GM12891 (cell line): Measurements from ENCODE around the gene MORN3.
"Not testable (repeated sequence)": the region's sequence is repeated elsewhere in the genome, so short reads cannot be mapped to it uniquely, and the experiment has no call there.

Source experiments
- DNase-seq: peaks from one replicate; pipeline ENCODE4 v3.0.0; 2011; ENCODE audit warnings: low spot score; ENCODE audit not compliant: insufficient read length
- FAIRE-seq: peaks from 2 replicates; lab custom pipeline; 2011; peaks lifted over from hg19 to GRCh38; lab: Jason Lieb, UNC
- PAX5 ChIP-seq: IDR thresholded peaks from 2 replicates; pipeline ENCODE4 v1.6.1; 2011; ENCODE audit warnings: low read length, moderate library complexity, mild to moderate bottlenecking; ENCODE audit not compliant: insufficient read depth, severe bottlenecking
- POLR2A ChIP-seq: IDR thresholded peaks from 2 replicates; pipeline ENCODE4 v1.6.1; 2011; ENCODE audit warnings: low read depth, low read length, control low read depth
- POLR2AphosphoS5 ChIP-seq: IDR thresholded peaks from 2 replicates; pipeline ENCODE4 v1.6.1; 2011; ENCODE audit warnings: low read depth, low read length, control low read depth
- POU2F2 ChIP-seq: IDR thresholded peaks from 2 replicates; pipeline ENCODE4 v1.6.1; 2011; ENCODE audit warnings: low read depth, mild to moderate bottlenecking, control low read depth, low read length, moderate library complexity
- SPI1 ChIP-seq: IDR thresholded peaks from 2 replicates; pipeline ENCODE4 v1.6.1; 2011; ENCODE audit warnings: low read depth, low read length, control low read depth
- TAF1 ChIP-seq: IDR thresholded peaks from 2 replicates; pipeline ENCODE4 v1.6.1; 2011; ENCODE audit warnings: low read depth, low read length, control low read depth

Gene MORN3

DNA sequence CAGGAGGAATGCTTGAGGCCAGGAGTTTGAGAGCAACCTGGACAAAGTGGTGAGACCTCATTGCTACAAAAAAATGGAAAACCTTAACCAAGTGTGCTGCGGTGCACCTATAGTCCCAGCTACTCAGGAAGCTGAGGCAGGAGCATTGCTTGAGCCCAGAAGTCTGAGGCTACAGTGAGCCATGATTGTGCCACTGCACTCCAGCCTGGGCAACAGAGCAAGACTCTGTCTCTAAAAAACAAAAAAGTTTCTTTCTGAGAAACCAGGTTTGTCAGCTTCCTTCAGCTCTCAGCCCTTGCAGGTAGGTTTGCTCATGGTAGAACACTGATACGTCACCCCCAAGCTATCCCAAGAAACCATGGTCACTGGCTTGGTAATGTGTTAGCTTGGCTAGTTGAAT lies 20.0 kb upstream of the MORN3 start:
- DNase-seq (no peak), FAIRE-seq (no peak)
- TF ChIP-seq PAX5 (no peak), SPI1 (no peak), POLR2AphosphoS5 (no peak), TAF1 (no peak), POU2F2 (no peak), POLR2A (no peak)

DNA sequence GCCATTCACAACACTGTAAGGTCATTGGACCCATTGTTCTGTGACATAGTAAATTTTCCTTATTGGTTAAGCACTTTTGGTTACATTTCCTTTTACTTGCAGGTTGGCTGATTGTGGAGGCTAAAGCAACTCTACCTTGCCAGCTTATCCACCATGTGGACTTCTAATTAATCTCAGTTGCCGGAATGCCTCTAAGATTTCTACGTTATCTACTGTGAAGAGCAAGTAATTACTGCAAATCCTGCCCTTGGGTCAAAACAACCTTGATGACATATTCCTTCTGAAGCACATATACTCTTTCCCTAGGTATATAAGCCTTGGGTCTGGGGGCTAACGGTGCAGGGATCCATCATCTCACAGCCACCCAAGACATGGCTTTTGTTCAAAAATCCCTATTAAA lies 19.5 kb upstream of the MORN3 start:
- DNase-seq = no peak
- no peak for FAIRE-seq
- TF ChIP-seq POLR2A (no peak), POU2F2 (no peak), SPI1 (no peak), PAX5 (no peak), TAF1 (no peak)

DNA sequence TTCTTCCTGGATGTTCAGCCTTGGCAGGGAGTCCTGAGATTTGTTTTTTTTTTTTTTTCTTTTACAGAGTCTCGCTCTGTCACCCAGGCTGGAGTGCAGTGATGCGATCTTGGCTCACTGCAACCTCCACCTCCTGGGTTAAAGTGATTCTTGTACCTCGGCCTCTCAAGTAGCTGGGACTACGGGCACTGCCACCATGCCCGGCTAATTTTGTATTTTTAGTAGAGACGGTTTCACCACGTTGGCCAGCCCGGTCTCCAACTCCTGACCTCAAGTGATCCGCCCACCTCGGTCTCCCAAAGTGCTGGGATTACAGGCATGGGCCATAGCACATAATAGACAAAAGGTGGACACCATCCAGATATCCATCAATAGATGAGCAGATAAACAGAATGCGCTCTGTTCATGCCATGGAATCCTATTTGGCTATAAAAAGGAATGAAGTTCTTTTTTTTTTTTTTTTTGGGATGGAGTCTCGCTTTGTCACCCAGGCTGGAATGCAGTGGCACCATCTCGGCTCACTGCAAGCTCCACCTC lies 10.3 kb upstream of the MORN3 start:
- FAIRE-seq, DNase-seq: not testable (repeated sequence)

DNA sequence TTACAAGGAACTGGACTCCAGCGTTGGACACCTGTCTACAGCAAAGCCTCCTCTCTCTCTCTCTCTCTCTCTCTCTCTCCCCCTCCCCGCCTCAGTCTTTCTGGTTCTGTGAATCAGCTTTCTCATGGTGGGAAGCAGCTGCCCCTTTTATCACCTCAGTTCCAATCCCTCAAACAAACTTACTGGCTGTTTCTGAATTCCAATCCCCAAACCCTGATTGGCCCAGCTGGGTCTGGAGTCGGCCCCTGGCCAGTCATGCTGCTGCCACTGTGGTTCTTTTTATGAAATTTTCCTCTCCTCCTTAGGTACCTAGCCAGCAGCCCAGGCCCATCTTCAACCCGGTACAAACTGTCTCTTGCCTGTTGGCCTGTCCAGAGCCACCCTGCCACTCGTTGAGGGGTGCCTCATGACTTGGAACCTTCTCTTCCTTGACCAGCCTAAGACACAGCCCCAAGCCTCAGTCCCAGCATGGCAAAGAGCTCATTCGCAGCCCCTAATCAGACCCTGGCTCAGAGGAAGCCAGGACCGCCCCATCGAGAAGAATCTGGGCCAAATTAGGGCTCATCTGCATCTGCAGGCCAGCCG lies 9.4 kb upstream of the MORN3 start:
- DNase-seq (no peak), FAIRE-seq (no peak)
- TF ChIP-seq TAF1 = no peak
- TF ChIP-seq POLR2A = no peak
- TF ChIP-seq POU2F2 = no peak
- TF ChIP-seq PAX5 = no peak
- no peak for TF ChIP-seq POLR2AphosphoS5
- TF ChIP-seq SPI1 = no peak

DNA sequence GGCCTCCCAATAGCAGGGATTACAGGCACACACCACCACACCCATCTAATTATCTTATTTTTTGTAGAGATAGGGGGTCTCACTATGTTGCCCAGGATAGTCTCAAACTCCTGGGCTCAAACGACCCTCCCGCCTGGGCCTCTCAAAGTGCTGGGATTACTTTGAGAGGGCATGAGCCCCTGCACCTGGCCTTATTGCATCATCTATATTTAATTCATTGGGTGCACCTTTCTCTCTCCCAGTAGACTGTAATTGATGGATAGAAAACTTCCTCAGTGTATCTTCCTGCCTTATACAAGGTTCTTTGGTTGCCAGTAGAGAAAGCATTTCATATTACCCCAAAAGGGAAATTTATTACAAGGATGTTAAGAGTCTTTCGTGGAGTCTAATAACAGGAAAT lies 8.9 kb upstream of the MORN3 start:
- DNase-seq = no peak
- FAIRE-seq = no peak
- TF ChIP-seq SPI1 = no peak
- TF ChIP-seq TAF1 = no peak
- no peak for TF ChIP-seq PAX5
- TF ChIP-seq POLR2A = no peak
- no peak for TF ChIP-seq POU2F2
- TF ChIP-seq POLR2AphosphoS5 = no peak

DNA sequence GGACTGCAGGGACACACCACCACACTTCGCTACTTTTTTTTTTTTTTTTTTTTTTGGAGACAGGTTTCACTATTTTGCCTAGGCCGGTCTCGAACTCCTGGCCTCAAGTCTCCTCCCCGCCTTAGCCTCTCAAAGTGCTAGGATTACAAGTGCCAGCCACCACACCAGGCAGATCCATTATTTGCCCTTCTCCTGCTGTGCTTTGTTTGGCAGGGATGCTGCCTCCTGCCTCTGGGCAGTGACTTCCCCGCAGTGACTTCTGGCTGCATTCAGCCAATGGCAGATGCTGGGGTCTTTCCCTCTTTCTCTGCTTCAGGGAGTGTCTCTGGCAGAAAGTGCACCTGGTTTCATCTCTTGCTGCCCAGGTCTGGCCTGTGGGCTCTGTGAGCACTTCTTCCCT lies 6.7 kb upstream of the MORN3 start:
- TF ChIP-seq TAF1 = no peak
- no peak for TF ChIP-seq SPI1
- no peak for TF ChIP-seq POLR2AphosphoS5
- no peak for TF ChIP-seq PAX5
- TF ChIP-seq POU2F2 = no peak
- TF ChIP-seq POLR2A = no peak
- DNase-seq (no peak), FAIRE-seq (no peak)

DNA sequence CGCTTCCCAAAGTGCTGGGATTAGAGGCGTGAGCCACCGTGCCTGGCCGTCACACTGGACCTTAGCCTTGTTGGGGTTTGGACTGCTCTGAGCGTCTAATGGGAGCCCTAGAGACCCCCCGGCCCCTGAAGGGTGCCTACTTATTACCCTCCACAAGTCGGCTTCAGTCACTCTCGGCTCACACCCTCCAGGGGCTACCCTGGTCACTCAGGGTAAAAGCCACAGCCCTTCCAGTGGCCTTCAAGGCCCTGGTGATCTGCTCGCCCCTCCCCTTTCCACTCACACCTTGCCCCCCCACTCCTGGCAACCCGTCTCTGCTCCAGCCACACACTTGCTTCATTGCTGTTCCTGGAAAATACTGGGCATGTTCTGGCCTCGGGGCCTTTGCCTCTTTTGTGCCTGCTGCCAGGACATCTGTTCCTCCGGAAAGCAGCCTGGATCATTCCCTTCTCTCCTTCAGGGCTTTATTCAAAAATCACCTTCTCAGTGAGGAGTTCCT lies 3.6 kb upstream of the MORN3 start:
- TF ChIP-seq POLR2A (no peak), POLR2AphosphoS5 (no peak), POU2F2 (no peak), SPI1 (no peak), PAX5 (no peak), TAF1 (no peak)
- FAIRE-seq (peak; percentile 31), DNase-seq (no peak)

DNA sequence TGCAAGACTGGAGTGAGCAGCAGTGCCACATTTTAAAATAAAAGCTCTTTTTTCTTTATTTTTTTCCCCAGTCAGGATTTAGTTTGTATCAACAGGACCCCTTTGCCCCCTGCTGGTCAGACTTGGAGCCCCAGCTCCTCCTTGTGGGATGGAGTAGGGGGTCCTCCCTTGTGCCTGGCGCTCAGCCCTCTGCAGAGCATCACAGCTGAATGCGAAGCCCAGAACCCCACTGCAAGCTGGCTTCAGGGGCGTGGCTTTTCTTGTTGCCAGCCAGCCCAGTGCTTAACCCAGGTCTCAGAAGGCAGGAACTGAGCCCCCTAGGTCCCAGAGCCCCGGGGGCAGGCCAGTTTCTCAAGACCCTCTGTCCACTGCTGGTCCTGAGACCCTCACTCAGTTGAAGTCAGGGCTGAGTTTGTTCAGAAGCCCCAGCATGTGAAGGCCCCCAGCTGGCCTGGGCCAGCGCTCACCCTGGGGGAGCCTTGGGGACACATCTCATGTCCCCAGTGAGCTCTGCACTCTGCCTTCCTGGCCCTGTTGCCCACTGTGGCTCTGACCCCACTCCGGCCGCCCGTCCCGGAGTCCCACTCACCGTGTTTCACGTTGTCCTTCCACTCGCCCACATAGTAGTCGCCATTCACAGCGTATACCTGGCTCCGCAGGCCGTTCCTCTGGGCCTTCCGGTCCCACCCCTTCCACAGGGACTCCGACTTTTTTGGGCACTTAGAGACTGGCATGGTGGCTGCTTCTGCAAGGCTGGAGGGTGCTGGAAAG lies 519 bp downstream of the MORN3 start:
- FAIRE-seq (no peak), DNase-seq (no peak)
- no peak for TF ChIP-seq TAF1
- no peak for TF ChIP-seq PAX5
- TF ChIP-seq POU2F2 = no peak
- TF ChIP-seq SPI1 = no peak
- TF ChIP-seq POLR2AphosphoS5 = no peak
- no peak for TF ChIP-seq POLR2A

DNA sequence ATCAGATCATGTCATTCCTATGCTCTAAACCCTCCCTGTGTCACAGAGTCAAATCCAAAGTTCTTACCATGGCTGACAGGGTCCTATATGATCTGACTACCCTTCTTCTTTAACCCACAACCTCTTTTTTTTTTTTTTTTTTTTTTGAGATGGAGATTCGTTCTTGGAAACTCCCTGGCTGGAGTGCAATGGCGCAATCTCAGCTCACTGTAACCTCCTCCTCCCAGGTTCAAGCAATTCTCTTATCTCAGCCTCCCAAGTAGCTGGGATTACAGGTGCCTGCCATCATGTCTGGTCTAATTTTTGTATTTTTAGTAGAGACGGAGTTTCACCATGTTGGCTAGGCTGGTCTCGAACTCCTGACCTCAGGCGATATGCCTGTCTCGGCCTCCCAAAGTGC lies 2.6 kb downstream of the MORN3 start:
- DNase-seq, FAIRE-seq: not testable (repeated sequence)

DNA sequence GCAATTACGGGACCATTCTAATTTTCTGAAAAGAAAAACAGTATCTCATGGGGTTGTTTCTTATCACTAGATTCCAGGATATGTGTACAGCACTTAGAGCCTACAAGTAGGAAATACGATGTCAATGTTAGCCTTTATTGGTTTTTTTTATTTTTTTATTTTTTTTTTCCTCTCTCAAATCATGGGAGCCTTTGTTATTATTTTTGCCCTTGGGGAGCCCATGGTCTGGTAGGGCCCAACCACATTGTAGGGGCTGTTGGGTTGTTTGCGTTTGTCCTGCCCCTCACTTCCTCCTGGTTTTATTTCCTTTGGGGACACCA lies 5.9 kb downstream of the MORN3 start:
- DNase-seq (no peak), FAIRE-seq (no peak)
- no peak for TF ChIP-seq POLR2AphosphoS5
- TF ChIP-seq PAX5 = no peak
- no peak for TF ChIP-seq TAF1
- no peak for TF ChIP-seq POLR2A
- TF ChIP-seq POU2F2 = no peak
- no peak; the same call in 1 of the 2 replicates for TF ChIP-seq SPI1

DNA sequence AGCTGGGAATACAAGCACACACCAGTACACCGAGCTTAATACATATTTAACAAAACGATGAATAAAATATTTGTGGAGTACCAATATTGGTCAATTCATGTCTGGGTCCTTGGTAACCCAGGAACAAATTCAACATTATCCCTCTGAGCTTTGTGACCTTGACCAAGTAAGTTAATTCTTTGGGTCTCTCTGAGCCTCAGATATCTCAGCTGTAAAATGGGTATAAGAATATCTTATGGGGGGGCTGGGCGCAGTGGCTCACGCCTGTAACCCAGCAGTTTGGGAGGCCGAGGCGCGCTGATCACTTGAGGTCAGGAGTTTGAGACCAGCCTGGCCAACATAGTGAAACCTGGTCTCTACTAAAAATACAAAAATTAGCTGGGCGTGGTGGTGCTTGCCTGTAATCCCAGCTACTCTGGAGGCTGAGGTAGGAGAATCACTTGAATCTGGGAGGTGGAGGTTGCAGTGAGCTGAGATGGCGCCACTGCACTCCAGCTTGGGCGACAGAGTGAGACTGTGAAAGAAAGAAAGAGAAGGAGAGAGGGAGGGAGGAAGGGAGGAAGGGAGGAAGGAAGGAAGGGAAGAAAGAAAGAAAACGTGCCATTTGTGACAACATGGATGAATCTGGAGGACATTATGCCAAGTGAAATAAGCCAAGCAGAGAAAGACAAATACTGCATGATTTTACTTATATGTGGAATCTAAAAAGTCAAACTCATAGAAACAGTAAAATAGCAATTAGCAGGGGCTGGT lies 7.9 kb downstream of the MORN3 start:
- FAIRE-seq, DNase-seq: not testable (repeated sequence)
